HEK293 (cell line): ENCODE results near the gene SERPINC1.

ENCODE experiments used
- GLI4 ChIP-seq: fragments of 450-650 bp; formaldehyde crosslinking; IDR thresholded peaks from 2 replicates; pipeline ENCODE4 v1.5.1; 2016; ENCODE audit warnings: missing biosample characterization, missing genetic modification characterization
- GLIS1 ChIP-seq: fragments of 450-650 bp; formaldehyde crosslinking; IDR thresholded peaks from 2 replicates; pipeline ENCODE4 v1.5.1; 2016; ENCODE audit warnings: missing biosample characterization, missing genetic modification characterization
- IKZF3 ChIP-seq: fragments of 450-650 bp; IDR thresholded peaks from 2 replicates; pipeline ENCODE4 v1.5.0; 2018; ENCODE audit warnings: missing biosample characterization, mild to moderate bottlenecking, missing genetic modification characterization, moderate library complexity
- KLF1 ChIP-seq: fragments of 450-650 bp; formaldehyde crosslinking; IDR thresholded peaks from 2 replicates; pipeline ENCODE4 v1.5.1; 2016; ENCODE audit warnings: missing biosample characterization, missing genetic modification characterization
- SALL2 ChIP-seq: fragments of 450-650 bp; formaldehyde crosslinking; IDR thresholded peaks from 2 replicates; pipeline ENCODE4 v1.5.0; 2017; ENCODE audit warnings: missing biosample characterization, mild to moderate bottlenecking, missing genetic modification characterization, borderline replicate concordance
- WT1 ChIP-seq: fragments of 450-650 bp; formaldehyde crosslinking; IDR thresholded peaks from 2 replicates; pipeline ENCODE4 v1.5.1; 2016; ENCODE audit warnings: missing biosample characterization, missing genetic modification characterization
- ZBTB21 ChIP-seq: fragments of 450-650 bp; formaldehyde crosslinking; IDR thresholded peaks from 2 replicates; pipeline ENCODE4 v1.5.1; 2017; ENCODE audit warnings: missing biosample characterization, missing genetic modification characterization
- ZBTB48 ChIP-seq: fragments of 450-650 bp; formaldehyde crosslinking; IDR thresholded peaks from 2 replicates; pipeline ENCODE4 v1.5.1; 2016; ENCODE audit warnings: missing biosample characterization, missing genetic modification characterization
- ZFHX2 ChIP-seq: fragments of 450-650 bp; formaldehyde crosslinking; conservative IDR thresholded peaks from 2 replicates; pipeline ENCODE4 v1.5.1; 2016; ENCODE audit warnings: missing biosample characterization, missing genetic modification characterization
- ZFP69B ChIP-seq: fragments of 450-650 bp; formaldehyde crosslinking; IDR thresholded peaks from 2 replicates; pipeline ENCODE4 v1.5.1; 2016; ENCODE audit warnings: missing biosample characterization, missing genetic modification characterization
- ZNF114 ChIP-seq: fragments of 450-650 bp; formaldehyde crosslinking; IDR thresholded peaks from 2 replicates; pipeline ENCODE4 v1.5.0; 2017; ENCODE audit warnings: missing biosample characterization, missing genetic modification characterization
- ZNF169 ChIP-seq: fragments of 450-650 bp; formaldehyde crosslinking; IDR thresholded peaks from 2 replicates; pipeline ENCODE4 v1.5.1; 2016; ENCODE audit warnings: missing biosample characterization, missing genetic modification characterization
- ZNF202 ChIP-seq: fragments of 450-650 bp; formaldehyde crosslinking; IDR thresholded peaks from 2 replicates; pipeline ENCODE4 v1.5.1; 2016; ENCODE audit warnings: missing biosample characterization, missing genetic modification characterization, borderline replicate concordance
- ZNF211 ChIP-seq: fragments of 450-650 bp; formaldehyde crosslinking; IDR thresholded peaks from 2 replicates; pipeline ENCODE4 v1.5.1; 2016; ENCODE audit warnings: low read depth, missing biosample characterization, missing genetic modification characterization
- ZNF266 ChIP-seq: fragments of 450-650 bp; formaldehyde crosslinking; IDR thresholded peaks from 2 replicates; pipeline ENCODE4 v1.5.1; 2016; ENCODE audit warnings: missing biosample characterization, missing genetic modification characterization, low read depth
- ZNF274 ChIP-seq, 2 experiments: fragments of 200-500 bp in 1 of 2; fragments of 450-650 bp in 1 of 2; sonication (Bioruptor generic) in 1 of 2; formaldehyde crosslinking in 1 of 2; IDR thresholded peaks; 2 replicates each; pipeline versions ENCODE4 v1.5.1 to v1.6.1; 2014 to 2016; ENCODE audit warnings: borderline replicate concordance in 1 of 2, inconsistent platforms in 1 of 2, low read length in 1 of 2, missing biosample characterization in 1 of 2, missing genetic modification characterization in 1 of 2
- ZNF280D ChIP-seq: fragments of 450-650 bp; formaldehyde crosslinking; IDR thresholded peaks from 2 replicates; pipeline ENCODE4 v1.5.1; 2016; ENCODE audit warnings: missing biosample characterization, missing genetic modification characterization
- ZNF292 ChIP-seq: fragments of 450-650 bp; formaldehyde crosslinking; IDR thresholded peaks from 2 replicates; pipeline ENCODE4 v1.5.1; 2016; ENCODE audit warnings: low read depth, missing biosample characterization, missing genetic modification characterization, borderline replicate concordance
- ZNF473 ChIP-seq: fragments of 450-650 bp; formaldehyde crosslinking; IDR thresholded peaks from 2 replicates; pipeline ENCODE4 v1.5.1; 2017; ENCODE audit warnings: missing biosample characterization, missing genetic modification characterization
- ZNF510 ChIP-seq: fragments of 450-650 bp; formaldehyde crosslinking; IDR thresholded peaks from 2 replicates; pipeline ENCODE4 v1.5.1; 2018; ENCODE audit warnings: mild to moderate bottlenecking, missing genetic modification characterization, missing biosample characterization; ENCODE audit not compliant: insufficient replicate concordance
- ZNF548 ChIP-seq: fragments of 450-650 bp; formaldehyde crosslinking; IDR thresholded peaks from 2 replicates; pipeline ENCODE4 v1.5.1; 2016; ENCODE audit warnings: missing biosample characterization, missing genetic modification characterization
- ZNF610 ChIP-seq: fragments of 450-650 bp; formaldehyde crosslinking; IDR thresholded peaks from 2 replicates; pipeline ENCODE4 v1.5.1; 2016; ENCODE audit warnings: missing biosample characterization, missing genetic modification characterization, borderline replicate concordance
- ZNF658 ChIP-seq: fragments of 450-650 bp; formaldehyde crosslinking; IDR thresholded peaks from 2 replicates; pipeline ENCODE4; 2016; ENCODE audit warnings: missing biosample characterization, missing genetic modification characterization
- ZNF747 ChIP-seq: fragments of 450-650 bp; formaldehyde crosslinking; IDR thresholded peaks from 2 replicates; pipeline ENCODE4 v1.5.1; 2016; ENCODE audit warnings: missing biosample characterization, missing genetic modification characterization
- ZNF785 ChIP-seq: fragments of 450-650 bp; formaldehyde crosslinking; IDR thresholded peaks from 2 replicates; pipeline ENCODE4 v1.5.1; 2016; ENCODE audit warnings: missing biosample characterization, missing genetic modification characterization
- TF ChIP-seq, protein P1 (sequence below): fragments of 450-650 bp; formaldehyde crosslinking; IDR thresholded peaks from 2 replicates; pipeline ENCODE4 v1.5.1; 2016; ENCODE audit warnings: missing biosample characterization, missing genetic modification characterization, low read depth
- TF ChIP-seq, protein P2 (sequence below): fragments of 450-650 bp; IDR thresholded peaks from 2 replicates; pipeline ENCODE4 v1.5.1; 2018; ENCODE audit warnings: missing biosample characterization, mild to moderate bottlenecking, missing genetic modification characterization
- TF ChIP-seq, protein P3 (sequence below): fragments of 450-650 bp; formaldehyde crosslinking; IDR thresholded peaks from 2 replicates; pipeline ENCODE4 v1.5.1; 2016; ENCODE audit warnings: missing biosample characterization, missing genetic modification characterization
- TF ChIP-seq, protein P4 (sequence below): fragments of 450-650 bp; formaldehyde crosslinking; IDR thresholded peaks from 2 replicates; pipeline ENCODE4 v1.5.1; 2016; ENCODE audit warnings: missing biosample characterization, missing genetic modification characterization

The SERPINC1 gene

GRCh38 chr1:173864179-173864867 lies 52.8 kb downstream of the SERPINC1 start (continued):
- TF ChIP-seq, protein P1, sequence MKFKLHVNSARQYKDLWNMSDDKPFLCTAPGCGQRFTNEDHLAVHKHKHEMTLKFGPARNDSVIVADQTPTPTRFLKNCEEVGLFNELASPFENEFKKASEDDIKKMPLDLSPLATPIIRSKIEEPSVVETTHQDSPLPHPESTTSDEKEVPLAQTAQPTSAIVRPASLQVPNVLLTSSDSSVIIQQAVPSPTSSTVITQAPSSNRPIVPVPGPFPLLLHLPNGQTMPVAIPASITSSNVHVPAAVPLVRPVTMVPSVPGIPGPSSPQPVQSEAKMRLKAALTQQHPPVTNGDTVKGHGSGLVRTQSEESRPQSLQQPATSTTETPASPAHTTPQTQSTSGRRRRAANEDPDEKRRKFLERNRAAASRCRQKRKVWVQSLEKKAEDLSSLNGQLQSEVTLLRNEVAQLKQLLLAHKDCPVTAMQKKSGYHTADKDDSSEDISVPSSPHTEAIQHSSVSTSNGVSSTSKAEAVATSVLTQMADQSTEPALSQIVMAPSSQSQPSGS (tag by site-specific recombination): peak; percentile 96
- TF ChIP-seq ZNF747 (tag by site-specific recombination) (no peak), WT1 (tag by site-specific recombination) (peak; percentile 9; the same call in 1 of the 2 replicates), ZBTB21 (peak; percentile 80), ZNF510 (tag by site-specific recombination) (no peak), ZNF274 (IDR thresholded peaks at IDR 0.05; ENCODE audit: low read length) (no peak), ZNF274 (tag by site-specific recombination; IDR thresholded peaks at IDR 0.05; ENCODE audit: borderline replicate concordance) (no peak), ZNF548 (no peak), ZFHX2 (tag by site-specific recombination) (no peak), ZNF114 (tag by site-specific recombination) (no peak), ZBTB48 (tag by site-specific recombination) (no peak), GLI4 (tag by site-specific recombination) (no peak), SALL2 (tag by site-specific recombination) (no peak), GLIS1 (no peak), ZNF202 (no peak), ZNF280D (tag by site-specific recombination) (no peak), ZNF658 (no peak), ZNF169 (tag by site-specific recombination) (no peak), ZNF292 (tag by site-specific recombination) (no peak), ZFP69B (tag by site-specific recombination) (peak; percentile 72; the same call in 1 of the 2 replicates), IKZF3 (tag by site-specific recombination) (no peak), ZNF211 (tag by site-specific recombination) (no peak), KLF1 (no peak), ZNF473 (no peak), ZNF785 (tag by site-specific recombination) (no peak), ZNF266 (tag by site-specific recombination) (no peak), ZNF610 (tag by site-specific recombination) (no peak)
- TF ChIP-seq, protein P2, sequence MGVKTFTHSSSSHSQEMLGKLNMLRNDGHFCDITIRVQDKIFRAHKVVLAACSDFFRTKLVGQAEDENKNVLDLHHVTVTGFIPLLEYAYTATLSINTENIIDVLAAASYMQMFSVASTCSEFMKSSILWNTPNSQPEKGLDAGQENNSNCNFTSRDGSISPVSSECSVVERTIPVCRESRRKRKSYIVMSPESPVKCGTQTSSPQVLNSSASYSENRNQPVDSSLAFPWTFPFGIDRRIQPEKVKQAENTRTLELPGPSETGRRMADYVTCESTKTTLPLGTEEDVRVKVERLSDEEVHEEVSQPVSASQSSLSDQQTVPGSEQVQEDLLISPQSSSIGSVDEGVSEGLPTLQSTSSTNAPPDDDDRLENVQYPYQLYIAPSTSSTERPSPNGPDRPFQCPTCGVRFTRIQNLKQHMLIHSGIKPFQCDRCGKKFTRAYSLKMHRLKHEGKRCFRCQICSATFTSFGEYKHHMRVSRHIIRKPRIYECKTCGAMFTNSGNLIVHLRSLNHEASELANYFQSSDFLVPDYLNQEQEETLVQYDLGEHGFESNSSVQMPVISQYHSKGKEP (tag by site-specific recombination): no peak
- TF ChIP-seq, protein P3, sequence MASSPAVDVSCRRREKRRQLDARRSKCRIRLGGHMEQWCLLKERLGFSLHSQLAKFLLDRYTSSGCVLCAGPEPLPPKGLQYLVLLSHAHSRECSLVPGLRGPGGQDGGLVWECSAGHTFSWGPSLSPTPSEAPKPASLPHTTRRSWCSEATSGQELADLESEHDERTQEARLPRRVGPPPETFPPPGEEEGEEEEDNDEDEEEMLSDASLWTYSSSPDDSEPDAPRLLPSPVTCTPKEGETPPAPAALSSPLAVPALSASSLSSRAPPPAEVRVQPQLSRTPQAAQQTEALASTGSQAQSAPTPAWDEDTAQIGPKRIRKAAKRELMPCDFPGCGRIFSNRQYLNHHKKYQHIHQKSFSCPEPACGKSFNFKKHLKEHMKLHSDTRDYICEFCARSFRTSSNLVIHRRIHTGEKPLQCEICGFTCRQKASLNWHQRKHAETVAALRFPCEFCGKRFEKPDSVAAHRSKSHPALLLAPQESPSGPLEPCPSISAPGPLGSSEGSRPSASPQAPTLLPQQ (tag by site-specific recombination): peak; percentile 66
- TF ChIP-seq, protein P4, sequence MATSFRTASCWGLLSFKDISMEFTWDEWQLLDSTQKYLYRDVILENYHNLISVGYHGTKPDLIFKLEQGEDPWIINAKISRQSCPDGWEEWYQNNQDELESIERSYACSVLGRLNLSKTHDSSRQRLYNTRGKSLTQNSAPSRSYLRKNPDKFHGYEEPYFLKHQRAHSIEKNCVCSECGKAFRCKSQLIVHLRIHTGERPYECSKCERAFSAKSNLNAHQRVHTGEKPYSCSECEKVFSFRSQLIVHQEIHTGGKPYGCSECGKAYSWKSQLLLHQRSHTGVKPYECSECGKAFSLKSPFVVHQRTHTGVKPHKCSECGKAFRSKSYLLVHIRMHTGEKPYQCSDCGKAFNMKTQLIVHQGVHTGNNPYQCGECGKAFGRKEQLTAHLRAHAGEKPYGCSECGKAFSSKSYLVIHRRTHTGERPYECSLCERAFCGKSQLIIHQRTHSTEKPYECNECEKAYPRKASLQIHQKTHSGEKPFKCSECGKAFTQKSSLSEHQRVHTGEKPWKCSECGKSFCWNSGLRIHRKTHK (tag by site-specific recombination): no peak
